CD1c-positive myeloid dendritic cell (primary cell): ENCODE measurements around the gene HEATR3.

Source experiments
- DNase-seq: peaks from one replicate; pipeline ENCODE4 v3.0.0-alpha.2; 2016; ENCODE audit errors: extremely low spot score

Gene HEATR3

DNA sequence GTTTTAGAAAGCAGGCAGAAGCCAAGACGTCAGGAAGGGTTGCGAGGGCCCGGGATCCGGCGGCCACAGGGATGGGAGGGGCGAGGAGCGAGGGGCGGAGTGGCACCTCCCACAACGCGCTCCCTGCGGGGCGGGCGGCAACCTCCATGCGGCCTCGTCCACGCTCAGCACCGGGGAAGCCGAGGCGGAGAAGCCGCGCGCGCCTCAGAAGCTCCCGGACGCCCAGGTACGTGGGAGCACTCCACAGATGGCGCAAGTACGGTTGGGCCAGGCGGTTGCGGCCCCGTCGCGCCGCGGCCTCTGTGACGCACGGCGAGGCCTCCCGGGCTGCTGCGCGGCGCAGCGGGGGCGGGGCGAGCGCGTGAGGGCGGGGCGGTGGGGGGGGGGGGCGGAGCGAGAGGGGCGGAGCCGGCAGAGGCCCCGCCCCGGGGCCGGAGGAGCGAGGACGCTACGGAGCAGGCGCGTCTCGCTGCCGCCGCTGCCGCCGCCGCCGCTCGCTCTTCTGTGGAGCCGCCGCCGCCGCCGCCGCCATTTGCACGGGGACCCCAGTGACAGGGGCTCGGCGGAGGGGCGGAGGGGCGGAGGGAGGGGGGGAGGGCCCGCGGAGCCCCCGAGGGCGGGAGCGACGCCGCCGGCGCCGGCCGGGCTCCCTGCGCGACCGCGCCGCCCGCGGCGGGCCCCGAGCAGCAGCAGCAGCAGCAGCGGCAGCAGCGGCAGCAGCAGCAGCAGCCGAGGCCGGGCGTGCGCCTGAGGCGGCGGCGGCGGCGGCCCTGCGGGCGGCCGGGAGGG is 87.2 kb downstream of the HEATR3 start, which contains the start of gene TENT4B:
TSS of gene TENT4B (plus strand) at position 500 of the 789 bp plus-strand sequence. CDS start 316 bp downstream, outside the sequence.
- DNase-seq: peak; percentile 88

DNA sequence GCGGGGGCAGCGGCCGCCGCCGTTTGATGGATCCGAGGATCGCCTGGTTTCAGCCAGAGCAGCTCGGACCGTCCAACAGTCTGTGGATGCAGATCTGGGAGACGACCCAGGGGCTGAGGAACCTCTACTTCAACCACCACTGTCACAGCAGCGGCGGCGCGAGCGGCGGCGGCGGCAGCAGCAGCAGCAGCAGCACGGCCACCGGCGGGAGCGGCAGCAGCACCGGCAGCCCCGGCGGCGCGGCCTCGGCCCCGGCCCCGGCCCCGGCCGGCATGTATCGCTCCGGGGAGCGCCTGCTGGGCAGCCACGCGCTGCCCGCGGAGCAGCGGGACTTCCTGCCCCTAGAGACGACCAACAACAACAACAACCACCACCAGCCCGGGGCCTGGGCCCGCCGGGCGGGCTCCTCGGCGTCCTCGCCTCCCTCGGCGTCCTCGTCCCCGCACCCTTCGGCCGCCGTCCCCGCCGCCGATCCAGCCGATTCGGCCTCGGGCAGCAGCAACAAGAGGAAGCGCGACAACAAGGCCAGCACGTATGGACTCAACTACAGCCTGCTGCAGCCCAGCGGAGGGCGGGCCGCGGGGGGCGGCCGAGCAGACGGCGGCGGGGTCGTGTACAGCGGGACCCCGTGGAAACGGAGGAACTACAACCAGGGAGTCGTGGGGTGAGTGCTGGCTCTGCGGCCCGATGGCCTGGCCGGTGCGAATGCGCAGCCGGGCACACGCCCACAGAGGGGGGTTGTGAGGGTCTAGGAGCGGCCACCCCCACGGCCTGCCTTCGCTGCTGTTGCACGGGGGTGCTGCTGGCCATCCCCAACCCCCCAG is 88.0 kb downstream of the HEATR3 start:
- DNase-seq: peak; percentile 52

DNA sequence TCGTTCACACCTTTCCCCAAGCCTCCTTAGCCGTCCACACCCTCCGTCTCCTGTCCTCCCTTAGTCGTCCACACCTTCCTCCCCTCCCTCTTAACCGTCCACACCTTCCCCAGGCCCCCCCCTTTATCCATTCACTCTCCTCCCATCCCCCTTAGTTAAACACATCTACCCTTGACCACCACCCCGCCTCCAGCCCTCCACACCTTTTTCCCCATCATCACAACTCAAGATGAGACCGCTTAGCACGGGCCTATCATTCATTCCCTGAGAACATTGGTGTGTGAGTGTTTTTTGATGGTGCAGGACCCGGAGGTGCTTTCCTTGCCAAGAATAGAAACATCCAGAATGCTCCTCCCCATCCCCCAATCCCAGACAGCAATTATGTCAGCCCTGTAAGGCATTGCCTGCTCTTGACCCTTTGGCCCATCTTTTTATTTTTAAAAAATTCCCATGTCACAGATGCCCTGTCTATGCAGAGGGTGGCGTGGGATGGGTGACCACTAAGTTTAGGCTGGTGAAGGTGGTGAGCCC is 88.7 kb downstream of the HEATR3 start:
- no peak for DNase-seq

DNA sequence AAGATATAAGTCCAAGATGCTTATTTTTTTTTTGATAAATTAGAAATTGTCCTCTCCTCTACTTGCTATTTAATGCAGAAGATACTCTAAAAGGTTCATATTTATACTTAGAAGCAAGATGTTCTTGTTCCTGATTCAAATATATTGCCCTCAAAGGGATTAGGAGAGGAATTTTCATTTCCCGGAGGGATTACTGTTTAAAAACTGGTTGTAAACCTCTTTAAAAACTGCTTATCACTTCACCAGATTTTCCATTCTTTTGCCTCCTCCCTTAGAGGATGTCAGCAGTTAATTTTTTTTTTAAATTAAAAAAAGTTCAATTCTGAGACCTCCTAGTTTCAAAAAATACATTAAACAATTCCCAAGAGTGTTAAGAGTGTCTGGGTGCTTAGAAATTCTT is 90.2 kb downstream of the HEATR3 start:
- DNase-seq: no peak
